BLaER1 treated with 17β-estradiol and CSF1 and Interleukin-3, amounts not matched to agents 10 nM and 100 nM (cell line): ENCODE data around the gene ZNF460.

Experiments
- H3K27ac ChIP-seq, 11 experiments: shearing (Covaris generic); formaldehyde crosslinking; 2 replicates each; pipeline ENCODE4 v1.8.1; 2022
- H3K27me3 ChIP-seq, 11 experiments: shearing (Covaris generic); formaldehyde crosslinking; 2 replicates each; pipeline ENCODE4 v1.8.1; 2022
- H3K36me3 ChIP-seq, 11 experiments: shearing (Covaris generic); formaldehyde crosslinking; 2 replicates each; pipeline ENCODE4 v1.8.1; 2022
- H3K4me1 ChIP-seq, 10 experiments: shearing (Covaris generic); formaldehyde crosslinking; 2 replicates each; pipeline ENCODE4 v1.8.1; 2022
- H3K4me2 ChIP-seq, 11 experiments: shearing (Covaris generic); formaldehyde crosslinking; 2 replicates each; pipeline ENCODE4 v1.8.1; 2022
- H3K4me3 ChIP-seq, 10 experiments: shearing (Covaris generic); formaldehyde crosslinking; 2 replicates each; pipeline ENCODE4 v1.8.1; 2022
- H3K9ac ChIP-seq, 11 experiments: shearing (Covaris generic); formaldehyde crosslinking; 2 replicates each; pipeline ENCODE4 v1.8.1; 2022
- H3K9me3 ChIP-seq, 11 experiments: shearing (Covaris generic); formaldehyde crosslinking; replicated peaks in 1 of 11; 2 replicates each; pipeline ENCODE4 v1.8.1; 2022
- H4K20me1 ChIP-seq, 11 experiments: shearing (Covaris generic); formaldehyde crosslinking; 2 replicates each; pipeline ENCODE4 v1.8.1; 2022
- Cebpa-rat ChIP-seq, 11 experiments: shearing (Covaris generic); IDR thresholded peaks; 2 replicates each; pipeline ENCODE4 v1.8.1; 2022

Gene ZNF460

DNA sequence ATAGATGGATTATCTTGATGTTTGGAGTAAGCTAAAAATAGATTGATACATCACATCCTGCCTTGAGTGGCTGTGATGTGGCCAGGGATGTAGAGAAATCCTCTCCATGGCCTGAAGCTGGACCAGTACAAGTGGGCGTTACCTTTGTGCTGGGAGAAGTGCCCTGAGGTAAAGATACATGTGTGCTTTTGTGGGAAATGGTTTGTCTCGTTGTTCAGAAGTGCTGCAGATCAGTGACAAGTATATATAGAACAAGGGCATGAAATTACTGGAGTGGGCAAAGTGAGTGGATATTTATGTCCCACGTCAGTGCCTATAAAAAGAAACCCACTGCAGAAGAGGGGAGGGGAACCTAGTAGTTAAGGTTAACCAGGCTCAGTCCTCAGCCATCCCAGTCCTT lies 58.6 kb downstream of the ZNF460 start:
- H4K20me1 ChIP-seq = 0 out of 22 replicates have a peak, but pooled peaks cover 0 to 4% (median 0%) of the 10 kb centered on the region in 11 experiments
- TF ChIP-seq Cebpa-rat (IDR thresholded peaks at IDR 0.05) = no peak
- H3K4me1 ChIP-seq = peaks cover 0 to 11% (median 9%) of the 10 kb centered on the region in 10 experiments; a peak in 11 of 20 replicates
- peaks cover 0 to 5% (median 0%) of the 10 kb centered on the region in 11 experiments; a peak in 3 of 22 replicates for H3K36me3 ChIP-seq
- no peak overlapping the region for H3K9ac ChIP-seq
- no peak overlapping the region for H3K4me3 ChIP-seq
- H3K27ac ChIP-seq = no peak overlapping the region
- H3K27me3 ChIP-seq = no peaks in the 10 kb centered on the region
- H3K4me2 ChIP-seq = peak overlapping the region in 4 of 11 experiments; percentile 4 to 47 (median 32); a peak in 6 of 22 replicates
- no peaks in the 10 kb centered on the region for H3K9me3 ChIP-seq

- Histone ChIP-seq H3K4me2 (no peak overlapping the region), H3K4me3 (no peak overlapping the region), H3K9me3 (no peaks in the 10 kb centered on the region), H3K9ac (no peak overlapping the region), H3K27me3 (no peaks in the 10 kb centered on the region), H3K4me1 (peaks cover 0 to 11% (median 9%) of the 10 kb centered on the region in 10 experiments; a peak in 11 of 20 replicates), H3K27ac (no peak overlapping the region), H3K36me3 (no peaks in the 10 kb centered on the region), H4K20me1 (no peaks in the 10 kb centered on the region)
- no peak for TF ChIP-seq Cebpa-rat (IDR thresholded peaks at IDR 0.05)
Observed at GRCh38 chr19:57342582-57342981, 62.3 kb downstream of the ZNF460 start.
